GM12878 (cell line): Measurements from ENCODE around the gene MBNL1. TPM values are rescaled to one million over a fixed set of nuclear protein-coding genes. Genes with fewer than 3 reads are reported as not detected.

Experiments used
- ATAC-seq: fragments of 200-7000 bp; cut with Tn5 transposase; 3 replicates; pipeline ENCODE4 v1.9.1; 2020; ENCODE audit warnings: mild to moderate bottlenecking, moderate library complexity
- BruUV-seq: library from RNA; stranded (reverse); fragments of 400-500 nt; replicated peaks from 2 replicates; lab custom pipeline; 2021; lab: Mats Ljungman, UMichigan
- CTCF ChIA-PET: fragments of 300-600 bp; sonication (Branson Sonifier 250); formaldehyde crosslinking; extraction: SDS; loops from one replicate; lab custom pipeline; 2021; ENCODE audit warnings: inconsistent platforms; lab: Yijun Ruan, JAX
- POLR2A ChIA-PET: fragments of 350-600 bp; formaldehyde crosslinking; extraction: SDS; loops from one replicate; lab custom pipeline; 2021; ENCODE audit warnings: inconsistent platforms; lab: Charles Lee
- RAD21 ChIA-PET: fragments of 300-600 bp; sonication (Branson Sonifier 250); formaldehyde crosslinking; loops from one replicate; lab custom pipeline; 2023; ENCODE audit warnings: antibody characterized with exemption; ENCODE audit not compliant: unreplicated experiment; lab: Charles Lee
- SMC1A ChIA-PET: fragments of 300-600 bp; sonication (Branson Sonifier 250); formaldehyde crosslinking; loops from one replicate; lab custom pipeline; 2023; ENCODE audit not compliant: unreplicated experiment, uncharacterized antibody; lab: Charles Lee
- DNase-seq: peaks from one replicate; pipeline ENCODE4 v3.0.0-alpha.2; 2011; ENCODE audit warnings: low read depth, low spot score
- FAIRE-seq: peaks from 3 replicates; lab custom pipeline; 2011; peaks lifted over from hg19 to GRCh38; lab: Jason Lieb, UNC
- H2AFZ ChIP-seq: 2 replicates; pipeline ENCODE4 v1.6.0; 2011; ENCODE audit warnings: low read depth, low read length, control low read depth; ENCODE audit not compliant: control insufficient read depth
- H3K27ac ChIP-seq: 2 replicates; pipeline ENCODE4 v1.5.1; 2011; ENCODE audit warnings: control low read depth; ENCODE audit not compliant: control insufficient read depth, insufficient read depth
- H3K27me3 ChIP-seq, 2 experiments: replicated peaks in 1 of 2; 2 replicates each; pipeline versions ENCODE4 v1.6.0 to v1.6.1; 2011; ENCODE audit warnings: low read length in 1 of 2; ENCODE audit not compliant: control insufficient read depth in 2 of 2, insufficient read depth in 2 of 2
- H3K36me3 ChIP-seq, 2 experiments: 2 replicates each; pipeline ENCODE4 v1.5.1; 2011; ENCODE audit warnings: low read length in 1 of 2; ENCODE audit not compliant: control insufficient read depth in 2 of 2, insufficient read depth in 2 of 2
- H3K4me1 ChIP-seq: 2 replicates; pipeline ENCODE4 v1.6.1; 2011; ENCODE audit warnings: mild to moderate bottlenecking, low read length, moderate library complexity, mixed read lengths; ENCODE audit not compliant: control insufficient read depth, insufficient read depth
- H3K4me2 ChIP-seq: 2 replicates; pipeline ENCODE4 v1.6.0; 2011; ENCODE audit warnings: control low read depth; ENCODE audit not compliant: control insufficient read depth, insufficient read depth
- H3K4me3 ChIP-seq: fragments of 200-600 bp; sonication (generic); 2 replicates; pipeline ENCODE4 v1.5.1; 2016
- H3K79me2 ChIP-seq: 2 replicates; pipeline ENCODE4 v1.6.0; 2011; ENCODE audit warnings: low read length; ENCODE audit not compliant: control insufficient read depth, insufficient read depth
- H3K9ac ChIP-seq: 2 replicates; pipeline ENCODE4 v1.8.0; 2011; ENCODE audit warnings: low read length, control low read depth, mixed read lengths; ENCODE audit not compliant: control insufficient read depth, insufficient read depth
- H3K9me3 ChIP-seq: replicated peaks from 3 replicates; pipeline ENCODE4 v1.5.1; 2011; ENCODE audit warnings: mild to moderate bottlenecking, low read length; ENCODE audit not compliant: control insufficient read depth, insufficient read depth
- H4K20me1 ChIP-seq: 2 replicates; pipeline ENCODE4 v1.6.0; 2011; ENCODE audit not compliant: control insufficient read depth, insufficient read depth
- CBX5 ChIP-seq: sonication (generic); IDR thresholded peaks from 2 replicates; pipeline ENCODE4 v1.6.1; 2016; ENCODE audit warnings: low read depth, moderate library complexity, mild to moderate bottlenecking, inconsistent platforms
- EGR1 ChIP-seq, 2 experiments: IDR thresholded peaks; 1 replicate in 1 of 2; 2 replicates in 1 of 2; pipeline ENCODE4 v1.6.1; 2011 to 2012; ENCODE audit warnings: low read depth in 2 of 2, low read length in 2 of 2, borderline replicate concordance in 1 of 2, mild to moderate bottlenecking in 1 of 2, moderate library complexity in 1 of 2
- FOXK2 ChIP-seq: fragments of 450-650 bp; IDR thresholded peaks from 2 replicates; pipeline ENCODE4 v1.6.1; 2017; ENCODE audit warnings: mild to moderate bottlenecking, moderate library complexity
- JUND ChIP-seq: IDR thresholded peaks from 2 replicates; pipeline ENCODE4 v1.6.1; 2012; ENCODE audit warnings: low read depth, mild to moderate bottlenecking, low read length, improper control_type of control experiment, moderate library complexity
- KDM1A ChIP-seq: fragments of 200-600 bp; sonication (generic); IDR thresholded peaks from 2 replicates; pipeline ENCODE4 v1.6.1; 2016; ENCODE audit warnings: borderline replicate concordance
- RAD21 ChIP-seq: IDR thresholded peaks from 2 replicates; pipeline ENCODE4 v1.6.1; 2011; ENCODE audit warnings: mild to moderate bottlenecking, low read depth, low read length, moderate library complexity; ENCODE audit not compliant: insufficient read depth
- SP1 ChIP-seq: IDR thresholded peaks from one replicate; pipeline ENCODE4 v1.6.1; 2011; ENCODE audit warnings: low read depth, low read length
- SPI1 ChIP-seq: IDR thresholded peaks from 2 replicates; pipeline ENCODE4 v1.6.1; 2011; ENCODE audit warnings: low read depth, mild to moderate bottlenecking, low read length, moderate library complexity, borderline replicate concordance; ENCODE audit not compliant: insufficient read depth
- TCF3 ChIP-seq: IDR thresholded peaks from 2 replicates; pipeline ENCODE4 v1.6.1; 2012; ENCODE audit warnings: low read depth, mild to moderate bottlenecking, low read length, borderline replicate concordance; ENCODE audit not compliant: insufficient read depth
- WGBS: methylation state at CpG from one replicate; pipeline ENCODE4 v1.1.6; 2016; ENCODE audit warnings: low lambda C conversion rate; ENCODE audit not compliant: insufficient replicate concordance, insufficient coverage; ENCODE audit errors: missing lambda C conversion rate; 5-methylcytosine and 5-hydroxymethylcytosine counted together
- in situ Hi-C: fragments of 300-500 bp; cut with MboI; formaldehyde crosslinking; loops from 9 replicates; pipeline ENCODE4 v1.14.3; 2018; ENCODE audit warnings: mixed read lengths
- intact Hi-C: fragments of 100-400 bp; cut with micrococcal nuclease; formaldehyde crosslinking; loops from one replicate; pipeline ENCODE4 v1.14.2; 2022; ENCODE audit not compliant: unreplicated experiment
- polyA plus RNA-seq, 11 experiments: library from polyadenylated mRNA; depleted of rRNA in 4 of 11; unstranded in 6 of 11; stranded (reverse) in 5 of 11; fragments of >200 nt; fragmentation: Nextera tagmentation in 4 of 11; fragmentation: Illumina TruSeq in 1 of 11; extraction: Ambion mirVana in 4 of 11; extraction: Trizol in 1 of 11; gene quantifications; 1 replicate in 1 of 11; 2 replicates in 10 of 11; pipeline versions ENCODE4 v1.2.1 to v1.2.3, GENCODE V29; 2011 to 2016; ENCODE audit warnings: inconsistent platforms in 2 of 11, missing spikeins in 2 of 11, low read depth in 1 of 11
- total RNA-seq, 4 experiments: library from RNA; depleted of rRNA in 3 of 4; stranded (reverse); fragments of >200 nt in 3 of 4; fragmentation: Illumina TruSeq in 1 of 4; extraction: Trizol in 1 of 4; gene quantifications; 2 replicates each; pipeline versions ENCODE4 v1.2.1 to v1.2.3, GENCODE V29; 2013 to 2021

The MBNL1 gene
- total and polyA plus RNA-seq, 10 of the 15 experiments (the other 5 are each of a cell fraction or from before 2014, with no cell fraction given) = 59.6 to 337 (median 143) TPM

DNA sequence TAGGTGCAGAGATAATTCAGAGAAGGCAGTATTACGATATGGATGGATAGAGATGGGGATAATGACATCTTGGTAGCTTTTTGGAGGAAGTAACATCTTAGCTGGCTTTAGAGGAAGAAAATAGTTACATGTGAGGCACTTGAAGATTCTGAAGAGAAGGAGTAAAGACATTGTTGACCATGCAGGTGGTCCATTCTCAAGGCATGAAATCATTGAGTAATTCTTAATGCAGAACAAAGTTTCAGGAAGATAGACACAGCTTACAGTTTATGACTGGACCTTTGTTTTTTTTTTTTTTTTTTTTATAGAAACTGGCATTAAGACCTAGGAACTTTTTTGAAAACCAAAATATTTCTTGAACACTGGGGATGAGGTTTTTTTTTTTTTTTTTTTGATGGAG lies 28.2 kb downstream of the MBNL1 start:
- POLR2A ChIA-PET = interaction anchor here (0.6 to 1.2 kb wide), 7 partner anchors 21 to 907 kb away, joined by 3 to 6 read pairs (median 3); partner anchors contain the start of gene MBNL1
- BruUV-seq = no TSS peak

More for the DNA sequence above, 28.2 kb downstream of the MBNL1 start:
- SMC1A ChIA-PET = interaction anchor here (0.6 to 9.4 kb wide), 11 partner anchors 13 to 146 kb away, joined by 3 to 115 read pairs (median 3); no protein-coding TSS in a partner anchor
- DNase-seq = no peak
- Histone ChIP-seq H3K36me3 (peaks cover 4 to 28% of the 10 kb centered on the region in 2 experiments), H3K4me2 (no peak overlapping the region), H3K27me3 (no peaks in the 10 kb centered on the region), H2AFZ (no peak overlapping the region), H3K79me2 (peaks cover 96% of the 10 kb centered on the region), H4K20me1 (peaks cover 4% of the 10 kb centered on the region), H3K4me1 (peaks cover 38% of the 10 kb centered on the region), H3K9me3 (peaks cover 2% of the 10 kb centered on the region; the same call in 2 of the 3 replicates), H3K9ac (no peak overlapping the region), H3K27ac (no peak overlapping the region), H3K4me3 (no peak overlapping the region)
- no peak for FAIRE-seq
- intact Hi-C loops (no loop called here), in situ Hi-C loops (no loop called here)
- TF ChIP-seq CBX5 = no peak
- TF ChIP-seq SP1 = no peak
- TF ChIP-seq KDM1A = no peak
- TF ChIP-seq SPI1 = no peak
- no peak for TF ChIP-seq FOXK2
- no peak for TF ChIP-seq TCF3
- no peak for TF ChIP-seq JUND
- no peak for TF ChIP-seq RAD21
- no peak for TF ChIP-seq EGR1 (IDR thresholded peaks at IDR 0.05; ENCODE audit: borderline replicate concordance in 1 of 2, low read depth in 2 of 2, low read length in 2 of 2)
- CTCF ChIA-PET = interaction anchor here (0.8 to 6.5 kb wide), 5 partner anchors 14 to 113 kb away, joined by 3 to 34 read pairs (median 3); no protein-coding TSS in a partner anchor
- RAD21 ChIA-PET = interaction anchor here (0.6 to 1.0 kb wide), 2 partner anchors 10 to 96 kb away, joined by 3 read pairs; no protein-coding TSS in a partner anchor
- ATAC-seq = no peak
- WGBS = 48% methylated on average over 1 of the region's 1 CpG
